GM19467 (cell line): ENCODE measurements around the gene FAP.

Experiments used
- ATAC-seq: cut with Tn5 transposase; IDR thresholded peaks from one replicate; pipeline ENCODE4 v1.9.1; 2021; ENCODE audit warnings: mild to moderate bottlenecking, moderate library complexity; ENCODE audit not compliant: unreplicated experiment

The FAP gene

GRCh38 chr2:162243715-162244114, 470 bp upstream of the FAP start:
- no peak for ATAC-seq

GRCh38 chr2:162242586-162243280, 512 bp downstream of the FAP start:
- ATAC-seq: no peak

GRCh38 chr2:162241571-162241970, 1.7 kb downstream of the FAP start:
- no peak for ATAC-seq

- no peak for ATAC-seq
These were observed 8.4 kb downstream of the FAP start for GRCh38 chr2:162234620-162235462.

GRCh38 chr2:162233197-162233596, 10.0 kb downstream of the FAP start:
- no peak for ATAC-seq

GRCh38 chr2:162232671-162233070, 10.6 kb downstream of the FAP start:
- ATAC-seq: no peak

- ATAC-seq: no peak
These were observed 11.2 kb downstream of the FAP start for GRCh38 chr2:162232027-162232426.

- no peak for ATAC-seq
These were observed 12.5 kb downstream of the FAP start for GRCh38 chr2:162230761-162231160.

GRCh38 chr2:162226836-162227235, 16.4 kb downstream of the FAP start:
- no peak for ATAC-seq

- ATAC-seq: peak; percentile 91
These were observed 22.2 kb downstream of the FAP start for GRCh38 chr2:162221064-162221463.

GRCh38 chr2:162220368-162220767, 22.9 kb downstream of the FAP start:
- no peak for ATAC-seq

- ATAC-seq: no peak
These were observed 23.8 kb downstream of the FAP start for GRCh38 chr2:162219426-162219825.

- no peak for ATAC-seq
These were observed 25.6 kb downstream of the FAP start for GRCh38 chr2:162217598-162217997.

- ATAC-seq: no peak
These were observed 28.1 kb downstream of the FAP start for GRCh38 chr2:162215162-162215561.

GRCh38 chr2:162212366-162212765, 30.9 kb downstream of the FAP start:
- ATAC-seq: no peak

GRCh38 chr2:162211732-162212131, 31.5 kb downstream of the FAP start:
- no peak for ATAC-seq

- no peak for ATAC-seq
These were observed 32.9 kb downstream of the FAP start for GRCh38 chr2:162210385-162210784.

- no peak for ATAC-seq
These were observed 41.0 kb downstream of the FAP start for GRCh38 chr2:162202203-162202602.

GRCh38 chr2:162200636-162201035, 42.6 kb downstream of the FAP start:
- no peak for ATAC-seq

- no peak for ATAC-seq
These were observed 43.3 kb downstream of the FAP start for GRCh38 chr2:162199913-162200312.

- no peak for ATAC-seq
These were observed 45.0 kb downstream of the FAP start for GRCh38 chr2:162198239-162198638.

GRCh38 chr2:162197069-162197825, 46.0 kb downstream of the FAP start:
- no peak for ATAC-seq
